Fibroblast of lung (primary cell): Measurements from ENCODE around the gene KLHL29. TPM values are rescaled to one million over a fixed set of nuclear protein-coding genes. Genes with fewer than 3 reads are reported as not detected.

Experiments used
- DNase-seq, 2 donors: peaks; one replicate each; pipeline versions ENCODE4 v3.0.0 to v3.0.0-alpha.2; 2010; ENCODE audit warnings: low read depth in 2 of 2
- H2AFZ ChIP-seq: 2 replicates; pipeline ENCODE4 v1.5.1; 2012; ENCODE audit warnings: low read length, control low read depth, inconsistent platforms
- H3K27ac ChIP-seq: 2 replicates; pipeline ENCODE4 v1.5.1; 2011; ENCODE audit warnings: low read length, control low read depth; ENCODE audit not compliant: insufficient read depth
- H3K27me3 ChIP-seq: 2 replicates; pipeline ENCODE4 v1.5.1; 2011; ENCODE audit warnings: mild to moderate bottlenecking, low read length; ENCODE audit not compliant: control insufficient read depth, insufficient read depth
- H3K36me3 ChIP-seq: 2 replicates; pipeline ENCODE4 v1.5.1; 2011; ENCODE audit warnings: low read length; ENCODE audit not compliant: control insufficient read depth, insufficient read depth
- H3K4me1 ChIP-seq: 2 replicates; pipeline ENCODE4 v1.5.1; 2011; ENCODE audit warnings: low read length; ENCODE audit not compliant: control insufficient read depth, insufficient read depth; ENCODE audit errors: extremely low read depth
- H3K4me2 ChIP-seq: 2 replicates; pipeline ENCODE4 v1.5.1; 2011; ENCODE audit warnings: low read length, control low read depth; ENCODE audit not compliant: insufficient read depth; ENCODE audit errors: extremely low read depth
- H3K4me3 ChIP-seq, 4 experiments: fragments of 200-600 bp in 1 of 4; sonication (generic) in 1 of 4; replicated peaks in 1 of 4; 2 replicates each; pipeline ENCODE4 v1.5.1; 2011 to 2016; ENCODE audit warnings: low read length in 4 of 4, low read depth in 3 of 4, mild to moderate bottlenecking in 3 of 4, control low read depth in 2 of 4, inconsistent platforms in 1 of 4, mixed read lengths in 1 of 4; ENCODE audit not compliant: insufficient read depth in 1 of 4; ENCODE audit errors: control extremely low read depth in 1 of 4
- H3K79me2 ChIP-seq: 2 replicates; pipeline ENCODE4 v1.5.1; 2012; ENCODE audit warnings: mild to moderate bottlenecking, low read length, inconsistent platforms; ENCODE audit not compliant: control insufficient read depth, insufficient read depth
- H3K9ac ChIP-seq: 2 replicates; pipeline ENCODE4 v1.5.1; 2011; ENCODE audit warnings: mild to moderate bottlenecking, low read length, control low read depth; ENCODE audit not compliant: insufficient read depth
- H3K9me3 ChIP-seq: 2 replicates; pipeline ENCODE4 v1.5.1; 2012; ENCODE audit warnings: low read depth, low read length; ENCODE audit not compliant: control insufficient read depth, insufficient read depth
- H4K20me1 ChIP-seq: 2 replicates; pipeline ENCODE4 v1.5.1; 2011; ENCODE audit warnings: low read length; ENCODE audit not compliant: control insufficient read depth, insufficient read depth; ENCODE audit errors: extremely low read depth
- CTCF ChIP-seq, 2 donors: IDR thresholded peaks in 1 of 2; conservative IDR thresholded peaks in 1 of 2; 1 replicate in 1 of 2; 2 replicates in 1 of 2; pipeline ENCODE4 v1.5.1; 2011 to 2012; ENCODE audit warnings: low read length in 2 of 2, control low read depth in 1 of 2, inconsistent platforms in 1 of 2, low read depth in 1 of 2, mild to moderate bottlenecking in 1 of 2
- EZH2 ChIP-seq: IDR thresholded peaks from 2 replicates; pipeline ENCODE4 v1.5.1; 2012; ENCODE audit warnings: low read length, control low read depth, mild to moderate bottlenecking; ENCODE audit errors: missing control alignments
- polyA plus RNA-seq, 2 donors: library from polyadenylated mRNA; depleted of rRNA in 1 of 2; stranded (reverse) in 1 of 2; unstranded in 1 of 2; fragments of >200 nt; gene quantifications; 2 replicates each; pipeline ENCODE4 v1.2.1, GENCODE V29; 2011 to 2012; ENCODE audit warnings: missing spikeins in 1 of 2
- total RNA-seq: library from RNA; depleted of rRNA; stranded (reverse); fragments of >200 nt; gene quantifications from 2 replicates; pipeline ENCODE4 v1.2.1, GENCODE V29; 2014

The KLHL29 gene
- total and polyA plus RNA-seq, 2 donors (not counting 1 experiment from before 2014, with no cell fraction given): 7.1 to 7.9 TPM

GRCh38 chr2:23632831-23633395, 247.9 kb downstream of the KLHL29 start:
- TF ChIP-seq CTCF (conservative IDR thresholded peaks at IDR 0.05 in 1 of 2, IDR thresholded peaks at IDR 0.05 in 1 of 2; ENCODE audit: low read depth in 1 of 2, low read length in 2 of 2) (no peak), EZH2 (no peak)
- no peaks in the 10 kb centered on the region for H3K79me2 ChIP-seq
- DNase-seq: no peak

GRCh38 chr2:23633966-23634365, 249.0 kb downstream of the KLHL29 start:
- Histone ChIP-seq H3K36me3 (no peaks in the 10 kb centered on the region), H3K4me2 (no peak overlapping the region), H3K27me3 (no peaks in the 10 kb centered on the region), H4K20me1 (no peaks in the 10 kb centered on the region), H3K9me3 (no peaks in the 10 kb centered on the region), H3K79me2 (no peaks in the 10 kb centered on the region), H3K27ac (no peak overlapping the region), H3K4me1 (peaks cover 8% of the 10 kb centered on the region), H3K9ac (no peak overlapping the region), H3K4me3 (no peak overlapping the region), H2AFZ (no peak overlapping the region)
- TF ChIP-seq EZH2: no peak
- TF ChIP-seq CTCF (conservative IDR thresholded peaks at IDR 0.05 in 1 of 2, IDR thresholded peaks at IDR 0.05 in 1 of 2; ENCODE audit: low read depth in 1 of 2, low read length in 2 of 2): no peak
- no peak for DNase-seq

More at GRCh38 chr2:23632831-23633395, 247.9 kb downstream of the KLHL29 start:
- H3K9ac ChIP-seq: no peak overlapping the region
- no peaks in the 10 kb centered on the region for H4K20me1 ChIP-seq
- no peak overlapping the region for H3K4me2 ChIP-seq
- peaks cover 8% of the 10 kb centered on the region for H3K4me1 ChIP-seq
- no peaks in the 10 kb centered on the region for H3K9me3 ChIP-seq
- no peak overlapping the region for H2AFZ ChIP-seq
- no peak overlapping the region for H3K4me3 ChIP-seq
- H3K36me3 ChIP-seq: no peaks in the 10 kb centered on the region
- no peaks in the 10 kb centered on the region for H3K27me3 ChIP-seq
- no peak overlapping the region for H3K27ac ChIP-seq

- Histone ChIP-seq H3K27me3 (no peaks in the 10 kb centered on the region), H4K20me1 (no peaks in the 10 kb centered on the region), H3K9me3 (no peaks in the 10 kb centered on the region), H3K79me2 (no peaks in the 10 kb centered on the region), H3K27ac (no peak overlapping the region), H3K9ac (no peak overlapping the region), H2AFZ (no peak overlapping the region), H3K4me2 (no peak overlapping the region), H3K36me3 (no peaks in the 10 kb centered on the region), H3K4me1 (peaks cover 8% of the 10 kb centered on the region), H3K4me3 (no peak overlapping the region)
- DNase-seq: no peak
- TF ChIP-seq CTCF (conservative IDR thresholded peaks at IDR 0.05 in 1 of 2, IDR thresholded peaks at IDR 0.05 in 1 of 2; ENCODE audit: low read depth in 1 of 2, low read length in 2 of 2) (no peak), EZH2 (no peak)
These were observed 250.7 kb downstream of the KLHL29 start for GRCh38 chr2:23635442-23636340.
